ENCODE measurements around the gene MED13L. TPM values are rescaled to one million over a fixed set of nuclear protein-coding genes. Genes with fewer than 3 reads are reported as not detected.

Gene MED13L
- total RNA-seq, 2 experiments from 2014 or later: 68.3 to 71.8 TPM

DNA sequence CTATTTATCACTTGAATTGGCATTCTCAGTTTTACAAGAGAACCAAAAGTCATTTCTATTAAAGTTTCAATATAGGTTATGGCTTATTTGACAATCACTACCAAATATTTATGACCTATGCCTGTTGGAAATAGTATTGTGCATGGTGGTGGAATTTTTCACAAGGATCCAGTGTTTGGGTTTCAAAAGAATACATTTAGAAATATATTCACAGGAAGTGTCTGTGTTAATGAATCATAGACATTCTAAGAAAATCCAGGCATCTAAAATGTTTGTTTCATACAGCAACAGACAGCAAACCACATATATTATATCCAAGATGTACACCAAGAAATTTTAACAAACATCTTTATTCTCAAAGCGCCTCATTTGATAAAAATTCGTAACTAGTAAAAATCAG is 92.7 kb downstream of the MED13L start:
- H3K27me3 Mint-ChIP-seq: no peaks in the 10 kb centered on the region
- H3K36me3 Mint-ChIP-seq (ENCODE audit: low read depth): no peaks in the 10 kb centered on the region
- no peak overlapping the region for H3K4me3 Mint-ChIP-seq
- peaks cover 61% of the 10 kb centered on the region for H3K4me1 Mint-ChIP-seq
- CTCF ChIA-PET: no interaction called here
- DNase-seq: no peak
- no peaks in the 10 kb centered on the region for H3K9me3 Mint-ChIP-seq
- POLR2A ChIA-PET: interaction anchor here (1.1 kb wide), 1 partner anchor 12 kb away, joined by 3 read pairs; no protein-coding TSS in a partner anchor
- H3K27ac Mint-ChIP-seq: no peak overlapping the region

DNA sequence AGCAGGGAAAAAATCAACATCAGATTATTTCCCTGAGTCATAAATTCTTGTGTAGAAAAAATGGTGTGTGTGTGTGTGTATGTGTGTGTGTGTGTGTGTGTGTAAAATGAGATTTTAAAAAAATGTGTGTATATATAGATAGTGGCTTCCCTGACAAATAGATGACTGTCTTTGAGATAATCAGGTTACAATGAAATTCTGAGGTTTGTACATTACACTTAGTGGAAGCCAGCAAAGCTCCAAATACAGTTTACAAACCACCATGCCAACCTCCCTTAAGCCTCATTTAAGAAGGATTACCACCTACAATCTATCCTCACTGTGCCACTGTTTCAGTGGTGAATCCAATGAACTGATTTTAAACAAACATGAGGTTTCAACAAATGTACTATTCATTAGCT is 93.8 kb downstream of the MED13L start:
- Mint-ChIP-seq H3K36me3 (ENCODE audit: low read depth) (no peaks in the 10 kb centered on the region), H3K4me1 (peaks cover 56% of the 10 kb centered on the region), H3K9me3 (no peaks in the 10 kb centered on the region), H3K4me3 (no peak overlapping the region), H3K27me3 (no peaks in the 10 kb centered on the region), H3K27ac (no peak overlapping the region)
- no peak for DNase-seq
- ChIA-PET CTCF (no interaction called here), POLR2A (interaction anchor here (1.1 kb wide), 1 partner anchor 11 kb away, joined by 3 read pairs; no protein-coding TSS in a partner anchor)

DNA sequence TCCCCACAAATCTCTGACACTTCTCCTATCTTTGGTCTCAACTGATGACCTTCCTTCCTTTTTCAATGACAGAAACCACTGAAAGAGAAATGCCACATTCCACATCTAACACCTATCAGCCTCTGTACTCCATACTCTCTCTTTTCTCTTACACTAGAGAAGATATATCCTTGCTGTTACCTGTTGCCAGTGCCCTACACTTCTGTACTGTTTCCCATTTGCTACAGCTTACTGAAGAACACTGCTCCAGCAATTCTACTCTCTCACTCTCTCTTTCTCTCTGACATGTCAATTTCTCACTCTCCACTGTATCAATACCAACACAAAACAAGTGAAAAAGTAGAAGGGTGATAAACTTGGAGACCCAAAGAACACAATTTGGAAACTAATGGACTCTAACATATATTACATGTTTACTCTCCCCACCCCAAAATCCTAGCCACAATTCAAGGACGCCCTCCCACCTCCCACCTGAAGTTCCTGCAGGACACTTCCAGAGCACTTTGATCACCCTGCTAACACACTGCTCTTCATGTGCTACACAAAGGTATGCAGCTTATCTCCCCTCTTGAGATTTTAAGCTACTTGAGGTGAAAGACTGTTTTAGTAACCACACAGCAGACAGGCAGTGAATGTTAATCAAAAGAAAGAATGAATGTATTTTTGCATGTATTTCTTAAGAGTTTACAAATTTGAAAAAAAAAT is 95.0 kb downstream of the MED13L start:
- no peak overlapping the region for H3K27ac Mint-ChIP-seq
- ChIA-PET POLR2A (no interaction called here), CTCF (interaction anchor here (0.7 kb wide), 1 partner anchor 11 kb away, joined by 3 read pairs; no protein-coding TSS in a partner anchor)
- H3K4me1 Mint-ChIP-seq: peaks cover 49% of the 10 kb centered on the region
- no peaks in the 10 kb centered on the region for H3K9me3 Mint-ChIP-seq
- no peak for DNase-seq
- no peaks in the 10 kb centered on the region for H3K36me3 Mint-ChIP-seq (ENCODE audit: low read depth)
- no peak overlapping the region for H3K4me3 Mint-ChIP-seq
- no peaks in the 10 kb centered on the region for H3K27me3 Mint-ChIP-seq

DNA sequence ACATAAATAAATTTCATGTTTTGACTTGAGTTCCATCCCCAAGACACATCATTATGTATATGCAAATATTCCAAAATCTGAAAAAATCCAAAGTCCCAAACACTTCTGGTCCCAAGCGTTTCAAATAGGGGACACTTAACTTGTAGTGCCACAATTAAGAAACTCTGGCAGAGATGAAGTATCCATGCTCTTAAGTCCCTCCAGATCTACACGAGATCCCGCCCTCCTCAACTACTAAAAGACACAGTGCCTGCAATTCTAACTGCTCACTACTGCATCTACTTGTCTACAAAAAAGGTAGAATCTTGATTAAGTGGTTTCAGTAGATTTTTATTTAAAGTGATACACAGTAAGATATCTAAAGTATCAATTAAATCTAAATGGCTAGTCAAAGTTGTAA is 97.0 kb downstream of the MED13L start:
- CTCF ChIA-PET: no interaction called here
- H3K9me3 Mint-ChIP-seq: no peaks in the 10 kb centered on the region
- POLR2A ChIA-PET: no interaction called here

DNA sequence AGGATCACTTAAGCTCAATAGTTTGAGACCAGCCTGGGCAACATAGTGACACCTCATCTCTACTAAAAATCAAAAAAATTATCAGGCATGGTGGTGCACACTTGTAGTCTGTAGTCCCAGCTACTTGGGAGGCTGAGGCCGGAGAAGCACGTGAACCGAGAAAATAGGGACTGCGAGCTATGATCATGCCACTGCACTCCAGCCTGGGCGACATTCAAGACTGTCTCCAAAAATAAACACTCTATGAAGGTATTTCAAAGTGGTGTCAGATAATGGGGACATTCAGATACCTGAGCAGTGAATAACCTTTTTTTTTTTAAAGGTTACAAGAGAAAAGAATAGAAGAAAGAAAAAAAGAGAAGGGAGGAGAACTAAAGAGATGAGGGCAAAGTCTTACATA is 98.1 kb downstream of the MED13L start:
- ChIA-PET CTCF (no interaction called here), POLR2A (no interaction called here)
- H3K27ac Mint-ChIP-seq: no peak overlapping the region
- no peaks in the 10 kb centered on the region for H3K9me3 Mint-ChIP-seq
- H3K36me3 Mint-ChIP-seq (ENCODE audit: low read depth): peaks cover 5% of the 10 kb centered on the region
- no peak for DNase-seq
- H3K4me1 Mint-ChIP-seq: peaks cover 30% of the 10 kb centered on the region
- no peak overlapping the region for H3K4me3 Mint-ChIP-seq
- H3K27me3 Mint-ChIP-seq: no peaks in the 10 kb centered on the region

More for the DNA sequence above, 97.0 kb downstream of the MED13L start:
- no peak overlapping the region for H3K27ac Mint-ChIP-seq
- H3K4me3 Mint-ChIP-seq: no peak overlapping the region
- peaks cover 5% of the 10 kb centered on the region for H3K36me3 Mint-ChIP-seq (ENCODE audit: low read depth)
- H3K27me3 Mint-ChIP-seq: no peaks in the 10 kb centered on the region
- DNase-seq: no peak
- peaks cover 36% of the 10 kb centered on the region for H3K4me1 Mint-ChIP-seq

DNA sequence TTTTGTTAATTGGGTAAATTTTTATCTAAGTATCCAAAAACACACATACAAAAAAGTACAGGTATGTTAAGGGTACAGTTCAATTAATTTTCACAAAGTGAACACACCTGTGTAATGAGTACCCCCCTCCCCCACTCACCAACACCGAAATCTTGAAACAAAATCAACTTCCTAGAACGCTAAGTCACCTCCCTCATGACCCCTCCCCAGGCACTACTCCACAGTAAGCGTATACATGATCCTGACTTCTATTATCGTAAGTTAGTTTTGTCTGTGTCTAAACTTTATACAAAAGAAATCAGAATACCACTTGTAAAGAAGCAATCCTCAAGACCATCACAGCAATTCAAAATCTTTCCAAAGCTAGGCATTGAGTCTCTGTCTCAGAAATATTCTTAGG is 100.5 kb downstream of the MED13L start:
- CTCF ChIA-PET: interaction anchor here (0.7 kb wide), 1 partner anchor 11 kb away, joined by 4 read pairs; no protein-coding TSS in a partner anchor
- POLR2A ChIA-PET: no interaction called here
- Mint-ChIP-seq H3K27ac (no peak overlapping the region), H3K4me1 (peaks cover 33% of the 10 kb centered on the region), H3K27me3 (no peaks in the 10 kb centered on the region), H3K9me3 (no peaks in the 10 kb centered on the region), H3K36me3 (ENCODE audit: low read depth) (peaks cover 5% of the 10 kb centered on the region), H3K4me3 (no peak overlapping the region)
- DNase-seq: no peak

DNA sequence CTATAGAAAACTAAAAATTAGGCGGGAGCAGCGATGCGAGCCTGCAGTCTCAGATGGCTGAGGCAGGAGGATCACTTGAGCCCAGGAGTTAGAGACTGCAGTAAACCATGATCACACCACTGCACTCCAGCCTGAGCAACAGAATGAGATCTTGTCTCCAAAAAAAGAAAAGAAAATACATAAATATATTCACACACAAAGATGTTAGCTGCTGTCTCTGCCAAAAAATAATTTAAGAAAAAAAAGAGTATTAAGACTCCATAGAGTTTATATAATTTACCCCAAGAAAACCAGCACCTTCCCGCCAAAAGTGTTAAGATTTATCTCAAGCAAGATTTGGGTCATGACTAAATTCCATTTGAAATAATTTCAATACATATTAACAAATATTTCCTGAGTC is 102.6 kb downstream of the MED13L start:
- no peaks in the 10 kb centered on the region for H3K27me3 Mint-ChIP-seq
- POLR2A ChIA-PET: interaction anchor here (1.5 kb wide), 1 partner anchor 34 kb away, joined by 3 read pairs; no protein-coding TSS in a partner anchor
- no peak overlapping the region for H3K27ac Mint-ChIP-seq
- H3K4me3 Mint-ChIP-seq: no peak overlapping the region
- H3K36me3 Mint-ChIP-seq (ENCODE audit: low read depth): peaks cover 5% of the 10 kb centered on the region
- peaks cover 44% of the 10 kb centered on the region for H3K4me1 Mint-ChIP-seq
- H3K9me3 Mint-ChIP-seq: no peaks in the 10 kb centered on the region
- DNase-seq: no peak
- CTCF ChIA-PET: interaction anchor here (0.6 kb wide), 1 partner anchor 385 kb away, joined by 4 read pairs; no protein-coding TSS in a partner anchor

DNA sequence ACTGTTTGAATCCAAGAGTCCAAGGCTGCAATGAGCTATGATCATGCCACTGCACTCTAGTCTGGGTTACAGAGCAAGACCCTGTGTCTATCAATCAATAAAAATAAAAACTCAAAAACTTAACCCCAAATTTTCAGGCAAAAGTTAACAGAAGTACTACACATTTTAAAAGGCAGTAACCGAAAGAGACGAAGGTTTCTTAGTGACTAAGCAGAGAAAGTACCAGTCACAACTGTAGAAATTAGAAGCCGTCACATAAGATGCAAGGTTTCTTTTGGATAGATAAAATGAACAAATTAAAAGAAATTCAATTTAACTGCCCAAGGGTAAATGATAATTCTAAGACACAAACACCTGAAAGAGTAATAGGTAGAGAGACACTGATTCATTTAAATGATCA is 103.5 kb downstream of the MED13L start:
- no peaks in the 10 kb centered on the region for H3K27me3 Mint-ChIP-seq

DNA sequence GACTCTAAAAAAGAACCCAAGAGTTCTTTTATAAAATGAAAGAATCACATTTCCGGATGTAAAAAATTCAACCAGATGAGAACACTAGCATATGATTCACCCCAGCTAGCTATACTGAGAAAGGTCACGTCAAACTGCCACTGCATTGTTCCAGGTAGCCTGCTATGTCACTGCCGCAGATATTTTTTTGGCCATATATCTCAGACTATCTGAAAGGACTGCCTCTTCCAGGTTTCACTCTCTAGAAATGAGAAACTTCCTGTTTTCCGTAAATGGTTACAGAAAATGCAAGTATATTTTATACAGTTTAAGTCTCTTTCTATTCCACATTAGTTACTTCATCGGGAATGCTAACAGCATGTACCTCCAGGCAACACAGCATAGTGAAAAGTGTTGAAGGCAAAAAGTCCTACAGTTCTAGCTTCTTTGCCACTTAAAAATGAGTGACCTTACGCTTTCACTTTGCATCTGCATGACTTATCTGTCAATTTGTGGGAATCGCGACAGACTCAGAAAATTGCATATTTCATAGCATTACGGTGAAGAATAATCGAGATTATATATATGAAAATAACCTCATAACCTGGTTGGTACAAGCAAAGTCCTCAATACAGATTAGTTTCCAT is 105.2 kb downstream of the MED13L start:
- Mint-ChIP-seq H3K27me3 (no peaks in the 10 kb centered on the region), H3K36me3 (ENCODE audit: low read depth) (peaks cover 5% of the 10 kb centered on the region), H3K9me3 (no peaks in the 10 kb centered on the region), H3K27ac (peak overlapping the region; percentile 95), H3K4me3 (peak overlapping the region; percentile 69), H3K4me1 (peaks cover 48% of the 10 kb centered on the region)
- POLR2A ChIA-PET: interaction anchor here (1.0 to 1.4 kb wide), 4 partner anchors 12 to 39 kb away, joined by 3 read pairs; no protein-coding TSS in a partner anchor
- CTCF ChIA-PET: interaction anchor here (0.6 to 1.2 kb wide), 6 partner anchors 23 to 406 kb away, joined by 3 to 4 read pairs (median 3); no protein-coding TSS in a partner anchor
- peak; percentile 64 for DNase-seq

More for the DNA sequence above, 103.5 kb downstream of the MED13L start:
- POLR2A ChIA-PET: interaction anchor here (1.5 kb wide), 1 partner anchor 33 kb away, joined by 3 read pairs; no protein-coding TSS in a partner anchor
- no peaks in the 10 kb centered on the region for H3K9me3 Mint-ChIP-seq
- DNase-seq: no peak
- no peak overlapping the region for H3K27ac Mint-ChIP-seq
- H3K4me3 Mint-ChIP-seq: no peak overlapping the region
- CTCF ChIA-PET: no interaction called here
- peaks cover 45% of the 10 kb centered on the region for H3K4me1 Mint-ChIP-seq
- peaks cover 5% of the 10 kb centered on the region for H3K36me3 Mint-ChIP-seq (ENCODE audit: low read depth)

DNA sequence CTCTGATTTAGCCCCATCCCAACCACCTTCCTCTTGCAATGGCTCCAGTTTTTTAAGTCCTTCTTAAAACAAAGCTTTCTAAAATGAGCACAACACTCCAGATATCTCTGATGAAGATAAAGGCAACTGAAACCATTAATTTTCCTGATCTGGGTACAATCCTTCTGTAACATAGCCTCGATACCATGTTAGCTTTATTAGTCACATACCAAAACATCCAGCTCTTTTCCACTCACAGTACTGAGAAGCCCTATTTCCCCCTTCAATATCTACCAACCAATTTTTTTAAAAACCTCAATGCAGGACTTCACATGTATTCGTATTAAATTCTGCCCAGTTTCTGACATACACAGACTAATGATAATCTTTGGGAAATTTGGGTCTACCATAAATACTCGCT is 105.9 kb downstream of the MED13L start:
- POLR2A ChIA-PET: interaction anchor here (1.2 to 1.4 kb wide), 3 partner anchors 34 to 388 kb away, joined by 3 read pairs; partner anchors contain the start of gene MAP1LC3B2
- CTCF ChIA-PET: interaction anchor here (1.0 to 1.5 kb wide), 3 partner anchors 24 to 34 kb away, joined by 3 to 6 read pairs (median 4); no protein-coding TSS in a partner anchor
- H3K4me3 Mint-ChIP-seq: peak overlapping the region; percentile 69
- peak overlapping the region; percentile 95 for H3K27ac Mint-ChIP-seq
- H3K4me1 Mint-ChIP-seq: peaks cover 48% of the 10 kb centered on the region
- no peaks in the 10 kb centered on the region for H3K9me3 Mint-ChIP-seq
- H3K36me3 Mint-ChIP-seq (ENCODE audit: low read depth): peaks cover 5% of the 10 kb centered on the region
- DNase-seq: no peak
- H3K27me3 Mint-ChIP-seq: no peaks in the 10 kb centered on the region

DNA sequence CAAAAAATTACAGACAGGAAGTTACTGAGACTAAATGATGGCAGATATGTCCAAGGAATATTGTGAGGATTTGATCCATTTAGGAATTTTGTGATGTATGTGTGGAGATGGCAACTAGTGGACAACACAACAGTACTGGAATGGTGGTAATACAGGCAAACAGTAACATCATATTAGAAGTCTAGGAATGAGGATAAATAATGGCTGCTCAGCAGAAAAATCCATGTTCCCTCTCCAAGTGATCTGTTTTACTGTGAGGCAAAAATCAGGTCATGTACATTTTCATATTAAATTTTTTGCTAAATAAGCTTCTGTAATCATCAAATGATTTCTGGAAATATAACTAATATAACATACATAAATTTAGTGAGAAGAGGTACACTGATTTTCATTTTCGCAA is 108.4 kb downstream of the MED13L start:
- Mint-ChIP-seq H3K9me3 (no peaks in the 10 kb centered on the region), H3K27me3 (no peaks in the 10 kb centered on the region), H3K27ac (no peak overlapping the region), H3K4me3 (no peak overlapping the region), H3K4me1 (peaks cover 52% of the 10 kb centered on the region), H3K36me3 (ENCODE audit: low read depth) (no peaks in the 10 kb centered on the region)
- no peak for DNase-seq
- ChIA-PET POLR2A (no interaction called here), CTCF (interaction anchor here (0.6 kb wide), 1 partner anchor 33 kb away, joined by 3 read pairs; no protein-coding TSS in a partner anchor)

DNA sequence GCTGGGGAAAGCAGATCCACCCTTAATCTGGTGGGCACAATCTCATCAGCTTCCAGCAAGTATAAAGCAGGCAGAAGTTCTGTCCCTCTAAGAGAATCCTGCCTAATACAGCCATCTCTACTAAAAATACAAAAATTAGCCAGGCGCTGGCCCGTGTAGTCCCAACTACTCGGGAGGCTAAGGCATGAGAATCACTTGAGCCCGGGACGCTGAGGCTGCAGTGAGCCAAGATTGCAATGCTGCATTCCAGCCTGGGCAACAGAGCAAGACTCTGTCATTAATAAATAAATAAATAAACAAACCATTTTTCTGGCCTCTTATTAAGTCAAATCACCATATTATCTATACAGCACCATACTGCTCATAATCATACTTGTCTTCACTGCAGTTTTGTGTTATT is 111.2 kb downstream of the MED13L start:
- DNase-seq: no peak

DNA sequence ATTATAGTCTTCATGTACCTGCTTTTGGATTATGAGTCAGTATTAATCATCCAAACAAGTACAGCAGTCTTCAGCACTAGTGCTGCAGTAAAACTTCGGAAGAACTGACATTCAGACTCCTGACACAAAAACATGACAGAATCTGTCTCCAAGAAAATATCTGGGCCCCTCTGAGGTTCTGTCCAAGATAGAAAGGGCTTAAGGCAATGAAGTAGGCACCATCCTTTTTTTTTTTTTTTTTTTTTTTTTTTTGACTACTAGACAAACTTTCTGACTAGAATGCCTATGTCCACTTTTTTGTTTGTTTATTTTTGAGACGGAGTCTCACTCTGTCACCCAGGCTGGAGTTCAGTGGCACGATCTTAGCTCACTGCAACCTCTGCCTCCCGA is 112.5 kb downstream of the MED13L start:
- peaks cover 26% of the 10 kb centered on the region for H3K4me1 Mint-ChIP-seq
- no peak for DNase-seq
- CTCF ChIA-PET: interaction anchor here (0.9 to 1.7 kb wide), 3 partner anchors 12 to 545 kb away, joined by 3 to 5 read pairs (median 4); no protein-coding TSS in a partner anchor
- POLR2A ChIA-PET: no interaction called here
- H3K9me3 Mint-ChIP-seq: no peaks in the 10 kb centered on the region
- no peaks in the 10 kb centered on the region for H3K36me3 Mint-ChIP-seq (ENCODE audit: low read depth)
- H3K4me3 Mint-ChIP-seq: no peak overlapping the region
- no peak overlapping the region for H3K27ac Mint-ChIP-seq
- H3K27me3 Mint-ChIP-seq: no peaks in the 10 kb centered on the region

More for the DNA sequence above, 111.2 kb downstream of the MED13L start:
- Mint-ChIP-seq H3K36me3 (ENCODE audit: low read depth) (no peaks in the 10 kb centered on the region), H3K27me3 (no peaks in the 10 kb centered on the region), H3K27ac (no peak overlapping the region), H3K4me1 (peaks cover 31% of the 10 kb centered on the region), H3K4me3 (no peak overlapping the region), H3K9me3 (no peaks in the 10 kb centered on the region)
- ChIA-PET CTCF (no interaction called here), POLR2A (no interaction called here)

All from activated CD4-positive, alpha-beta memory T cell treated with anti-CD3 and anti-CD28 coated beads, Interleukin-2, amount 10 ng/mL, durations not matched to agents 7 days and 5 days (primary cell).